Left lobe of liver (tissue), 2 donors: ENCODE measurements around the gene OR2B2. TPM values are rescaled to one million over a fixed set of nuclear protein-coding genes. Genes with fewer than 3 reads are reported as not detected.

Source experiments
- ATAC-seq: fragments of 200-7000 bp; cut with Tn5 transposase; one replicate; pipeline ENCODE4 v1.9.1; 2020; ENCODE audit warnings: mild to moderate bottlenecking, moderate library complexity
- DNase-seq: peaks from one replicate; pipeline ENCODE4 v3.0.0-alpha.2; 2020; ENCODE audit warnings: low spot score
- total RNA-seq: library from RNA; stranded (reverse); gene quantifications from one replicate; pipeline ENCODE4 v1.2.1, GENCODE V29; 2021
- donor health status: DM: no; HTN: no; CAD: no; lungs with moderate emphysema.
- donor health status: DM: no; HTN: yes; CAD: no.

The OR2B2 gene
- total RNA-seq, 1 donor from 2014 or later, result not detected

DNA sequence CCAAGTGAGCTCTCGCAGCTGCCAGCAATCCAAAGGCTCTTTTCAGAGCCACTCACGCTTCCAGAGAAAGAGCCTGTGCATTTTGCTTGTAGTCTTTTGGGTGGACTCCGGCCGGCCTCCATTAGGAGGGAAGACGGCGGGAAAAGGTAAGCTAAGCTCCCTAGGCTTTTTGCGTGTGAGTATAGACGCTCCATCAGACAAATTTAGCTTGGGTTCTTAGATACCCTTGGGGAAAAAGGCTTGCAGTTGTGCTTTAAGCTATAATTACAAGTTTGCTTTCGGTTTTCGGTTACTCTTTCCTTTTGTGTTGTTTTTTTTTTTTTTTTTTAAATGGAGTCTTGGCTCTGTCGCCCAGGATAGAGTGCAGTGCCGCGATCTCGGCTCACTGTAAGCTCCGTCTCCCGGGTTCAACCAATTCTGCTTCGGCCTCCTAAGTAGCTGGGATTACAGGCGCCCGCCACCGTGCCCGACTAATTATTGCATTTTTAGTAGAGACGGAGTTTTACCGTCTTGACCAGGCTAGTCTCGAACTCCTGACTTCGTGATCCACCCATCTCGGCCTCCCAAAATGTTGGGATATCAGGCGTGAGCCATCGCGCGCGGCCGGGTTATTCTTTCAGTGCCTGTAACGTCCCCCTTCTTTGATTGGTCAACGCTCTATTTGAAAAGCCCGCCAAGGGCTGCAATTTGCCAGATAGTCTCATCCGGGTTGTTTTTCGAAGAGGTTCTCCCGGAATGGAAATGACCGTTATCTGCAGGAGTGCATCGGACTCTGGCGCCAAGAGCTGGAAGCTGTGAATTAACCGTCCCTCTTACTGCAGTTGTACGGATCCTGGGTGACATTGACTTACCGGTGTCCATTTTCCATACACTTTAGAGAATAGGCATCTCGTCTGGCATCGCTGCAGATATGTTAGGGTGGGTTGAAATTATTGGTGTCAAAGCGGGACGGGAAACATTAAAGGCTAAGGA lies 18.1 kb downstream of the OR2B2 start:
- peak; percentile 68 for ATAC-seq

DNA sequence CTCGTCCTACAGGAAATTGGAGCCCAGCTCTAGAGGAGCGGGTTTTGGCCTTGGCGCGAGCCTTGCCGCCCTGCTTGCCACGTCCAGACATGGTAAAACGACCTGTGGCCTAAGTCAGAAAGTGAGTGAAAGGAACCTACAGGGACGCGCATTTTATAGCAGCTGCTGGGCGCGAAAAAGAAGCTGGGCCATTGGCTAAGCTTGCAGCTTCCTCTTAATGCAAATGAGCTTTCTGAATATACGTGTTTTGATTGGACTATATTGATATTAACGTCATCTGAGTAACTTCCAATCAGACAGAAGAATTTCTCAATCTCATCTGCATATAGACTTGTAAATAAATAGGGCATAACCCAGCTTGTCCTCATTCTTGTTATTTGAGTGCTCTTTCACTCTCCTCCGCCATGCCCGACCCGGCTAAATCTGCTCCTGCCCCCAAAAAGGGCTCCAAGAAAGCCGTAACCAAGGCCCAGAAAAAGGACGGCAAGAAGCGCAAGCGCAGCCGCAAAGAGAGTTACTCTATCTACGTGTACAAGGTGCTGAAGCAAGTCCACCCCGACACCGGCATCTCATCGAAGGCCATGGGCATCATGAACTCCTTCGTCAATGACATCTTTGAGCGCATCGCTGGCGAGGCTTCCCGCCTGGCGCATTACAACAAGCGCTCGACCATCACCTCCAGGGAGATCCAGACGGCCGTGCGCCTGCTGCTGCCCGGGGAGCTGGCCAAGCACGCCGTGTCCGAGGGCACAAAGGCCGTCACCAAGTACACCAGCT lies 18.9 kb downstream of the OR2B2 start:
- peak; percentile 76 for ATAC-seq
- peak; percentile 91 for DNase-seq

More for the DNA sequence above, 18.1 kb downstream of the OR2B2 start:
- DNase-seq, result peak; percentile 89

DNA sequence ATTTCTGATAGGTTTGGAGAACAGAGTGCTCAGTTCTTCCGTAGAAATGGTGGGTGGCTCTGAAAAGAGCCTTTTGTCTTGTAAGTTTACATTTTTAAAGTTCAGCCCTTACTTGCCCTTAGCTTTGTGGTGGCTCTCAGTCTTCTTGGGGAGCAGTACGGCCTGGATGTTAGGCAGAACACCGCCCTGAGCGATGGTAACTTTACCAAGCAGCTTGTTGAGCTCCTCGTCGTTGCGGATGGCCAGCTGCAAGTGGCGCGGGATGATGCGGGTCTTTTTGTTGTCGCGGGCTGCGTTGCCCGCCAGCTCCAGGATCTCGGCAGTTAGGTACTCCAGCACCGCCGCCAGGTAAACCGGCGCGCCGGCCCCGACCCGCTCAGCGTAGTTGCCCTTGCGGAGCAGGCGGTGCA lies 19.5 kb downstream of the OR2B2 start:
- ATAC-seq, result no peak
- no peak for DNase-seq

DNA sequence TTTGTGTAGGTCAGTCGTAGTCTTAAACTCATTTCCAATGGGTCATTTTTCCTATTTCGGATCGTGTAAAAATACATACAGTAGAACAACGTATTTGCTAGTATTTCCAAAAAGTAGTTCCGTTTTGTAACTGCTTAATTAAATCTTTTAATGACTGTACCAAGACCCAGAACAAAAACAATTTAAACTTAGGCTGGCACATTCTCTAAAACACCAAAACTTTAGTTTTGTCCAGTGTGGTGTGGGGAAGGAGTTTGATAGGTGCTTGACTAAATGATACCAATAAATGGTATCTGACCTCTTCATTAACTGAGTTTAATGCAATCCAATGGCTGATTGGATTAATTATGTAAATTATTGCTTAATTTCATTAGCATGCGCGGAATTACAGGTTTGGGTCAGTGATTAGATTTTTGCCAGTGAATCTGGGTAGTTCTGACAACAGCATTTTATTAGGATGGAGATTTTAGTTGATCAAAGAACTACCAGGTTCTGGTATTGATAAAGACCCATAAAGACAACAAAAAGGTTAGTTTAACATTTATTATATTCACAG lies 20.8 kb downstream of the OR2B2 start:
- DNase-seq (no peak), ATAC-seq (no peak)

DNA sequence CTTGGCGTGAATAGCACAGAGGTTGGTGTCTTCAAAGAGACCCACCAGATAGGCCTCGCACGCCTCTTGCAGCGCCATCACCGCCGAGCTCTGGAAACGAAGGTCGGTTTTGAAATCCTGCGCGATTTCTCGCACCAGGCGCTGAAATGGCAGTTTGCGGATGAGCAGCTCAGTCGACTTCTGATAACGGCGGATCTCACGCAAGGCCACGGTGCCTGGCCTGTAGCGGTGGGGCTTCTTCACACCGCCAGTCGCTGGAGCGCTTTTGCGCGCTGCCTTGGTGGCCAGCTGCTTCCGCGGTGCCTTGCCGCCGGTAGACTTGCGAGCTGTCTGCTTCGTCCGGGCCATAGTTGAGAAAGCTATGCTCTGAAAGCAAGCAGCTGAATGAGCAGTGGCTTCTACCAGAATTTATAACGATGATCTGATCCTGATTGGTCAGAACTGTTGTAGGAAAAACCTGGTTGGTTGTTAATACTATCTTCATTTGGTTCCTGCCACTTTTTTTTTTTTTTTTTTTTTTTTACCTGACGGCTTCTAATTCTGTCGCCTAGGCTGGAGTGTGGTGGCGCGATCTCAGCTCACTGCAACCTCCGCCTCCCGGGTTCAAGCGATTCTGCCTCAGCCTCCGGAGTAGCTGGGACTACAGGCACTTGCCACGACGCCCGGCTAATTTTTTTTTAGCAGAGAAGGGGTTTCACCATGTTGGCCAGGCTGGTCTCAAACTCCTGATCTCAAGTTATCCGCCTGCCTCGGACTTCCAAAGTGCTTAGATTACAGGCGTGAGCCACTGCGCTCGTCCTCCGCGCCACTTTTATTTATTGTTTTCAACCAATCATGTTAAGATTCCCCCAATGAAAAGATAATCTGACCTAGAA lies 21.5 kb downstream of the OR2B2 start:
- ATAC-seq (no peak), DNase-seq (peak; percentile 52)

DNA sequence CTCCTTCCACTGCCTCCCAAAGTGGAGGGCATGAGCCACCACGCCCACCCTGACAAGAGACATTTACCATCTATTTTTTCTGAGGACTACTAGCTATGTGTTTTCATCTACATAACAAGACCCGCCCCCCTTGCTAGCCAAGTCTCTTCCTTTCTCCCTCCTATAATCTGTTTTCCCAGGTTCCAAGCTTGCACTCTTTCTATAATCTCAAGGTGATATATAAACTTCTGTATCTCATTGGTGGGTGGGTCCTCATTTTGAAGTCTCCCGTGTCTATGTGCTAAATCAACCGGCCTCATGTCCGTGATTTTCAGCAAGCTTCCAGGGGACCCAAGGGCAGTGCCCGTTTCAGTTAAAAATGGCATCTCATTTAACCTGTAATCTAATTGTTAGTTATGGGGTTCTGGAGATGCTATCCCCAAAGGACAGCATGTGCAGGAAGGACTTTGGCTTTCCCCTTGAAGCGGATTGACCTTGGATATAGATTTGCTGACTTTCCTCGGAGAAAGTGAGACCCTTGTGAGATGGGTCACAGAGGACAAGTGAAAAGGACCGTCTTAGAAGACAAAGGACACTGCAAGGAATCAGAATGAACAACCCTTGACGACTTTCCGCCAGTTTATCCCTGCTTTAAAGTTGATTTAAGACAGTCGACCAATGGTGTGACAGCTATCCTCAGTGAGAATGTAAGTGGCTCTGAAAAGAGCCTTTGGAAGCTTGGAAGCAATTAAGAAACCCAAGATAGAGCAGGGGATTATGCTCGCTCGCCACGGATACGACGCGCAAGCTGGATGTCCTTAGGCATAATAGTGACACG lies 22.4 kb downstream of the OR2B2 start:
- no peak for DNase-seq
- ATAC-seq, result no peak

DNA sequence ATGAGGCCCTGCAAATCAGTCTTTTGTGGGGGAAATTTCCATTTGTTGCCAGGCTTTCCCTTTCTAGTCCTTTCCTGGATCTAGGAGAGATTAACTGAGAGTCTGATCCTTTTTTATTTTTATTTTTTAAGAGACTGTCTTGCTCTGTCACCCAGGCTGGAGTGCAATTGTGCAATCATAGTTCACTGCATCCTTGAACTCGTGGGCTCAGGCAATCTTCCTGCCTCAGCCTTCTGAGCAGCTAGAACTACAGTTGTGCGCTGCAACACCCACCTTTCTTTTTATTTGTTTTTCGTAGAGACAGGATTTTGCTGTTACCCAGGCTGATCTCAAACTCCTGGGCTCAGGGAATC lies 22.9 kb downstream of the OR2B2 start:
- no peak for ATAC-seq
- no peak for DNase-seq

DNA sequence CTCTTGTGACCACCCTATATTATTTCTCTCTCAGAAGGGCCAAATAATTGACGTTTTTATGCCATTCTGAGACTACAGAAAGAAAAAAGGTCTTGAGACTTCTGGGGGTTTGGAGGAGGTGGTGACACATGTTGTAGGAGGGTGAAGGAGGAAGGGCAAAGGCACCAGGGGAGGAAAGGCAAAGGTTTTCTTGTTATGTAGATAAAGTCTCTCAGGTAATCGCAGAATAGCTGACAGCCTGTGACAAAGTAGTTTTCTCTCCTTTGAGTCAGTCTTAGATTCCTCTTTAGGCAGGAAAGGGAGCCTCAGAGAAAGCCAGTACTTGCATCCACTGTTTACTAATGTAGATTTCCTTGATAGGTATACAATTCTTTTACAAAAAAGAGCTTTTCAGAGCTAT lies 23.6 kb downstream of the OR2B2 start:
- DNase-seq (no peak), ATAC-seq (no peak)

DNA sequence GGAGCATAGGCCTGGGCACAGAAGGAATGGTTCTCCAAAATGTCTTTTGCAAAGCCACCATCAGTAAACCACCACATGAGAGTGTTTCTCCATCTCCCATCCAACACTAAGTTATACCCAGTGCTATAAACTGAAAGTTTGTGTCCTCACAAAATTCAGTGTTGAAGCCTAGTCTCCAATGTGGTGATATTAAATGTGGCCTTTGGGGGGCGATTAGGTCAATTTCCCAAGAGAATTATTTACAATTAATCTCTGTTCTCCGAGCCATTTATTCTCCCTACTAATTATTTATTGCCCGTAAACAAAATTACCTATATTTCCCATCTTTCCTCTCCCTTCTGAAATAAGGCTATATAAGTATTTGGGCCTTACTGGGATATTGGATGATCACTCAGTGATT lies 26.1 kb downstream of the OR2B2 start:
- no peak for DNase-seq
- no peak for ATAC-seq

DNA sequence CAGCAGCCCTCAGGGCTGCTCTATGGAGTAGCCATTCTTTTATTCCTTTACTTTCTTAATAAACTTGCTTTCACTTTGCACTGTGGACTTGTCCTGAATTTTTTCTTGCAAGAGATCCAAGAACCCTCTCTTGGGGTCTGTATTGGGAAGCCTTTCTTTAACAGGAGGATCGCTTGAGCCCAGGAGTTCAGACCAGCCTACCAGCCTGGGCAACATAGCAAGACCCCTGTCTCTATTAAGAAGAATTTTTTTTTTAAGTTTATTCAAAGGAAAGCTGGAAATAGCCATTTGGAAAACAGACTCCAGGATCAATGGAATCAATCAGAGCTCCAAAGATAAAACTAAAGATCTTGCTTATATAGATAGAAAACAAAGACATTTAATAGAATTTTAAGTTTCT lies 29.1 kb downstream of the OR2B2 start:
- no peak for DNase-seq

DNA sequence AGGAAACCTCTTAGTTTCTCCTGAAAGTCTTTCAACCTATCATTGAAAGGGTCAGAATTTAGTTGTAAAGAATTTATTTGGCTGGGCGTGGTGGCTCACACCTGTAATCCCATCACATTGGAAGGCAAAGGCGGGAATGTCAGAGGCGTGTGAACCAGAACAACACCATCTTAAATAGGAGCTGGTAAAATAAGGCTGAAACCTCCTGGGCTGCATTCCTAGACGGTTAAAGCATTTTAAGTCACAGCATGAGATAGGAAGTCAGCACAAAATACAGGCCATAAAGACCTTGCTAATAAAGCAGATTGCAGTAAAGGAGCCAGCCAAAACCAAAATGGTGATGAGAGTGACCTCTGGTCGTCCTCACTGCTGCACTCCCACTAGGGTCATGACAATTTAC lies 29.6 kb downstream of the OR2B2 start:
- DNase-seq (no peak), ATAC-seq (no peak)

More for the DNA sequence above, 29.1 kb downstream of the OR2B2 start:
- no peak for ATAC-seq

DNA sequence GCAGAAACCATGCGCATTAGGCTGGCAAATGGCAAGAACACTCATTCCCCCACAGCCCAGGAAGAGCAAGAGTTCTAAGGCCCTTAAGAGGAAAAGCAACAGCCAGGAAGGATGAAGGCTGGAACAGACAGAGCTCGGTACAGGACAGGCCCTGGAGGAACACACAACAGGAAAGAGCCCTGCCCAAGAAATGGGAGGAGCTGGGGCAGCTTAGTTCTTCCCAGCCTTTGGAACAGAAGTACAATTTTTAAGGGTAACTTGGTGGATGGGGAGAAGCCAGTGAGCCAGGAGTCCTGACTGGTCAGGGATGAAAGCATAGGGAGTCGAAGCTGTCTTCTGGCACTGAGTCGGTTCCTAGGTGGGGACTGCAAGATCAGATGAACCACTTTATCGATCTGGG lies 32.4 kb downstream of the OR2B2 start:
- no peak for DNase-seq

DNA sequence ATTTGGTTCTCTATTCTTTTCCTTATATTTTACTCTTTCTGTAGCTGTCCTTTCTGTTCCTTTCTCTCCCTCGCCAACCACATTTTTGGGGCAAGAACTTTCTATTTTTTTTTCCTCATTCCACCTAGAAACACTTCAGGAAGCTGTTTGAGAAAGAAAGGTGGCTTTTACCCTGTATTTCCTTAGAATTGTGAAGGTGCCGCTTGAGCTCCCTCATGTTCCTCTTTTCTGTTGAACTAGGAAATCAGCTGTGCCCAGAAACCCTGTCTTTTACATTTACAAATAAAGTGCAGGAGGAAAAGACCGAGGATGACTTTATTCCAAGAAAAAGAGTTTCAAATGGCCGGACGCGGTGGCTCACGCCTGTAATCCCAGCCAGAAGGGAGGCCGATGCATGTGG lies 38.2 kb downstream of the OR2B2 start:
- no peak for ATAC-seq
- no peak for DNase-seq

More for the DNA sequence above, 32.4 kb downstream of the OR2B2 start:
- ATAC-seq, result no peak

DNA sequence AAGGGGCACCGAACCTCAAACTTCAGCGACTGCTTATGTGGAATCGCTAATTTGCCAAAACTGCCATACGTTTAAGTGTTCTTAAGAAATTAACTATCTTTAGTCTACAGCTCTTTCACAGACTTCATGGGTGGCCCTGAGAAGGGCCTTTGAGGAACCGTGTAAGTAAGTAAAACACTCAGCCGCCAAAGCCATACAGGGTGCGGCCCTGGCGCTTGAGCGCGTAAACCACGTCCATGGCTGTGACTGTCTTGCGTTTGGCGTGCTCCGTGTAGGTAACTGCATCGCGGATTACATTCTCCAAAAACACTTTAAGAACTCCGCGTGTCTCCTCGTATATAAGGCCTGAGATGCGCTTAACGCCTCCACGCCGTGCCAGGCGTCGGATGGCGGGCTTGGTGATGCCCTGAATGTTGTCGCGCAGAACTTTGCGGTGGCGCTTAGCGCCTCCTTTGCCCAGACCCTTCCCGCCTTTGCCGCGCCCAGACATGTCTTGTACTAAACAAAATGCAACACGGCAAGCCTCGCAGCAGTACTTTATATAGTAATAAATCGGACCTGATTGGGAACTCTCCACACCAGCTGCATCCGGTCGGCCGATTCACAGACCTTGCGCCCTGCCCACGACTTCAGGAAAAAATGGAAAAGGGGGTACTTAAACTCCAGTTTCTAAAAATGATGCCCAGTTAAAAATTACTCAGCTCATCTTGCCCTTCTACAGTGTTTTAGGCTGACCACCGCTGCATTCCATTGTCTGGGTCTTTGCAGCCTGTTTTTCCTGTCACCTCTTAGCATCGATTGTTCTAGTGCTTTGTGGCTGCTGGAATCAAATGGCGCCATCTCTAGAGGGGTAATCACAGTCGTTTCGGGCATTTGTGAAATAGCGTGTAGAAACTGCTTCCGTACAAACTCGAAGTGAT lies 38.9 kb downstream of the OR2B2 start:
- peak; percentile 48 for ATAC-seq
- DNase-seq, result peak; percentile 60

DNA sequence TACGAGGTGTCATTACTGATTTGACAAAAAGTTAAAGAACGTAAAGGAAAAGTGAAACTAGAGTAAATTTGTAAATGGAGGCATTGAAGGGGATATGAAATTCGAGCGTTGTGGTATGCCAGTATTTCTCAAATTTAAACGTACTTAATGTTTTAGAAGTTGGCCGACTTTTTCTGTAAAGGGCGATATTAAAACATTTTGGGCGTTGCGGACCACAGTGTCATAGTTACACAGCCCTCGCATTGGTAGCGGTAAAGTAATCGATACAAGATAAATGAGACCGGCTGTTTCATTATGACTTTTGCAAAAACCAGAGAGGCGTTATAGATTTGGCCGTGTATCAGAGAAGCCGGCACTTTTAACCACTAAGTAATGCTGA lies 39.6 kb downstream of the OR2B2 start:
- DNase-seq (no peak), ATAC-seq (peak; percentile 37)

DNA sequence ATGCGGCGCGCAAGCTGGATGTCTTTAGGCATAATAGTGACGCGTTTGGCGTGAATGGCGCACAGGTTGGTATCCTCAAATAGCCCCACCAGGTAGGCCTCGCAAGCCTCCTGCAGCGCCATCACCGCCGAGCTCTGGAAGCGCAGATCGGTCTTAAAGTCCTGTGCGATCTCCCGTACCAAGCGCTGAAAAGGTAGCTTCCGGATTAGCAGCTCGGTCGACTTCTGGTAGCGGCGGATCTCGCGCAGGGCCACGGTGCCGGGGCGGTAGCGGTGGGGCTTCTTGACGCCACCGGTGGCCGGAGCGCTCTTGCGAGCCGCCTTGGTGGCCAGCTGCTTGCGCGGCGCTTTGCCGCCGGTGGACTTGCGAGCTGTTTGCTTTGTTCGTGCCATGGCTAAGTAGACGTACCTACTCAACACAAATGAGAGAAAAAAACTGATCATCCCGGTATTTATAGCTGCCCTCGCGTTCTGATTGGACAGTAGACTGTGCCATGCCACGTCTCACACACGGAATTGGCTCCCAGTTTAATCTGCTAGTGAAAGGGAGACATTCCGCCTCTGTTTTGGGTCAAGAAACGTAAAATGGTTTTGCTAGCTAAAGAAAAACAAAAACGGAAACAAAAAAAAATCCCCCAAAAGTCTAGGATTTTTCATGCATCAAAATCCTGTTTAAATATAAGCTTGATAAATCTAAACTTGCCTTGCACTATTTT lies 40.1 kb downstream of the OR2B2 start:
- ATAC-seq (peak; percentile 89), DNase-seq (peak; percentile 89)

DNA sequence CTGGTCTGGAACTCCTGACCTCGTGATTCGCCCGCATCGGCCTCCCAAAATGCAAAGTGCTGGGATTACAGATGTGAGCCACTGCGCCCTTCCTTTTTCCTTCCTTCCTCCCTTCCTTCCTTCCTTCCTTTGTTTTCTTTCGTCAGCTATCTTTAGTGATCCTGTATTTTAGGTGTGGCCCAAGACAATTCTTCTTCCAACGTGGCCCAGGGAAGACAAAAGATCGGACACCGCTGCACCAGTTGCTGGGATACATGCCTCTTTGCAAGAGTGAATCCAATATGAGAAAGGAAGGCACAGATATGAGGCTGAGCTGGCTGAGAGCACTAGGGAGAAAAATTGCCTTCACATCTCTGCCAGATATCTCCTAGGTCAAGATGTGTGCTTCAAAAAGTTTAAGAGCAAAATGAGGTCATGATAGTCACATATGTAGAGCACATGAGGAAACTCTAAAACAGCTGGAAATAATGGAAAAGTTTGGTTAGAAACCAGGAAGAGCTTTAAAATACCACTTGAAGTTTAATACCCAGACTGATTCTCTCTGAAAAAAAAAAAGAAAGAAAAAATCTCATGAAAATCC lies 41.8 kb downstream of the OR2B2 start:
- DNase-seq, result no peak
- ATAC-seq, result no peak

DNA sequence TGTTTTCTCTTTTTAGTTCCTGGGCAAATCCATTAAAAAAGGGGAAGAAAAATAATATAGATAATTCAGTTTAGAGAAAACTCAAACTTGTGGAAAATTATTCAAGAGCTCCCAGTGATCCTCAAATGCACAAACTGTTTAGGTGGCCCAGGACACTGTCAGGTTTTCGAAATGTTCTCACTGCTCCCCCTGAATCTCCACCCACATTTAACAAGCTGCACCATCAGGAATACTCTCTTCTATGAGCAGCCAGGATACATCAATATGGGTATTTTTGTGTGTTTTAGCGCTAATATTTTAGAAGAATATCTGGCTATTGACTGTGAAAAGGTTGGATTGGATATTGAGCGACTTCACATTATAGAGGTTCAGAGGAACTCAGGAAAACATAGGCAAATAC lies 43.9 kb downstream of the OR2B2 start:
- no peak for DNase-seq
- ATAC-seq, result no peak
